ENCODE measurements around the gene RNF224. TPM values are rescaled to one million over a fixed set of nuclear protein-coding genes. Genes with fewer than 3 reads are reported as not detected.

The RNF224 gene
- total and polyA plus RNA-seq, 2 of the 13 experiments (the other 11 are each of a cell fraction or from before 2014, with no cell fraction given) = 0.09 TPM; not detected in 1

- no peak for TF ChIP-seq SKIL (CRISPR knock-in tag; IDR thresholded peaks at IDR 0.05; ENCODE audit: borderline replicate concordance)
- TF ChIP-seq ZNF329 (CRISPR knock-in tag; IDR thresholded peaks at IDR 0.05; ENCODE audit: low read depth) = no peak
- peak in 1 of 2 experiments; percentile 72; a peak in 2 of 4 replicates for TF ChIP-seq POLR2A (IDR thresholded peaks at IDR 0.05; ENCODE audit: insufficient read depth in 1 of 2, low read depth in 2 of 2, low read length in 2 of 2)
- no peak for TF ChIP-seq ZNF362 (CRISPR knock-in tag; IDR thresholded peaks at IDR 0.05; ENCODE audit: borderline replicate concordance)
- TF ChIP-seq KAT8 (CRISPR knock-in tag; IDR thresholded peaks at IDR 0.05) = peak; percentile 99
- no peak; the same call in 1 of the 2 replicates for TF ChIP-seq ZNF740 (CRISPR knock-in tag; IDR thresholded peaks at IDR 0.05)
- TF ChIP-seq SNRNP70 (IDR thresholded peaks at IDR 0.05; ENCODE audit: low read depth, low read length) = no peak
- TF ChIP-seq ZFP82 (CRISPR knock-in tag; IDR thresholded peaks at IDR 0.05; ENCODE audit: borderline replicate concordance) = peak; percentile 62; the same call in 1 of the 2 replicates
- TF ChIP-seq KDM5B (CRISPR knock-in tag; IDR thresholded peaks at IDR 0.05; ENCODE audit: borderline replicate concordance) = peak; percentile 66
- TF ChIP-seq ZNF44 (CRISPR knock-in tag; IDR thresholded peaks at IDR 0.05) = peak; percentile 68; the same call in 1 of the 2 replicates
- TF ChIP-seq ATF7-NPFF (CRISPR knock-in tag; IDR thresholded peaks at IDR 0.05; ENCODE audit: low read depth) = peak; percentile 71; the same call in 1 of the 2 replicates
- peak; percentile 81; the same call in 1 of the 2 replicates for TF ChIP-seq TARDBP (CRISPR knock-in tag; IDR thresholded peaks at IDR 0.05)
- no peak for TF ChIP-seq GABPA (IDR thresholded peaks at IDR 0.05; ENCODE audit: low read depth, low read length)
- peak; percentile 95 for TF ChIP-seq GABPA (CRISPR knock-in tag; IDR thresholded peaks at IDR 0.05; ENCODE audit: low read depth)
- no peak for TF ChIP-seq MXD1 (CRISPR knock-in tag; IDR thresholded peaks at IDR 0.05)
- no peak for TF ChIP-seq ZNF552 (CRISPR knock-in tag; IDR thresholded peaks at IDR 0.05; ENCODE audit: borderline replicate concordance)
- 0 out of 2 replicates have a peak, but pooled peaks have one; percentile 68 for TF ChIP-seq CHCHD3 (CRISPR knock-in tag; IDR thresholded peaks at IDR 0.05)
- TF ChIP-seq KLF11 (CRISPR knock-in tag; IDR thresholded peaks at IDR 0.05) = 0 out of 2 replicates have a peak, but pooled peaks have one; percentile 39
- no peak for TF ChIP-seq PCBP2 (optimal IDR thresholded peaks at IDR 0.05; ENCODE audit: low read depth, low read length, poor library complexity, severe bottlenecking)
- TF ChIP-seq ZNF703 (CRISPR knock-in tag; IDR thresholded peaks at IDR 0.05; ENCODE audit: borderline replicate concordance) = no peak
- TF ChIP-seq BCL6 (CRISPR knock-in tag; IDR thresholded peaks at IDR 0.05) = 0 out of 2 replicates have a peak, but pooled peaks have one; percentile 23
- peak; percentile 23 for TF ChIP-seq HNRNPK (IDR thresholded peaks at IDR 0.05; ENCODE audit: low read depth, low read length, poor library complexity, severe bottlenecking)
- TF ChIP-seq ATF4 (CRISPR knock-in tag; IDR thresholded peaks at IDR 0.05) = peak in 1 of 2 experiments; percentile 31; a peak in 1 of 4 replicates
- peak; percentile 17 for TF ChIP-seq ZEB1 (IDR thresholded peaks at IDR 0.05; ENCODE audit: insufficient replicate concordance, low read depth)
Observed at GRCh38 chr9:137205126-137206069, 21.9 kb upstream of the RNF224 start, which contains the start of the genes NDOR1 and TMEM203 (continued).
